HG03064 (cell line): Measurements from ENCODE around the gene TAT.

Experiments used
- ATAC-seq: cut with Tn5 transposase; IDR thresholded peaks from one replicate; pipeline ENCODE4 v1.9.1; 2021; ENCODE audit warnings: low read depth; ENCODE audit not compliant: unreplicated experiment

Gene TAT

GRCh38 chr16:71547168-71547567 lies 29.7 kb downstream of the TAT start:
- ATAC-seq = no peak

- ATAC-seq = no peak
These were observed 34.5 kb downstream of the TAT start for GRCh38 chr16:71542377-71542776.

GRCh38 chr16:71537643-71538042 lies 39.2 kb downstream of the TAT start:
- ATAC-seq = no peak

GRCh38 chr16:71536752-71537499 lies 40.0 kb downstream of the TAT start:
- no peak for ATAC-seq

- ATAC-seq = no peak
These were observed 44.5 kb downstream of the TAT start for GRCh38 chr16:71532366-71532765.

GRCh38 chr16:71528863-71529262 lies 48.0 kb downstream of the TAT start:
- ATAC-seq = no peak

- ATAC-seq = no peak
These were observed 48.6 kb downstream of the TAT start for GRCh38 chr16:71528257-71528656.

GRCh38 chr16:71526111-71526631 lies 50.7 kb downstream of the TAT start, which contains the start of gene CHST4:
Gene CHST4, plus strand, starts transcription at chr16:71526426. Its CDS starts 10,252 bp downstream, at chr16:71536678.
- no peak for ATAC-seq

GRCh38 chr16:71524566-71525553 lies 52.0 kb downstream of the TAT start:
- ATAC-seq = no peak

GRCh38 chr16:71520550-71520949 lies 56.3 kb downstream of the TAT start:
- no peak for ATAC-seq
